Cardiac fibroblast (primary cell): ENCODE measurements around the gene SSTR5.
A peak's percentile ranks its signal among the peaks of the same experiment; 100 is the strongest.

Experiments
- DNase-seq, 2 donors: peaks; one replicate each; pipeline versions ENCODE4 v3.0.0 to v3.0.0-alpha.2; 2010; ENCODE audit warnings: low read depth in 2 of 2
- H3K4me3 ChIP-seq, 2 donors: replicated peaks in 1 of 2; 1 replicate in 1 of 2; 2 replicates in 1 of 2; pipeline ENCODE4 v1.5.1; 2011; ENCODE audit warnings: low read depth in 2 of 2, low read length in 2 of 2, mild to moderate bottlenecking in 2 of 2, moderate library complexity in 1 of 2
- CTCF ChIP-seq: IDR thresholded peaks from one replicate; pipeline ENCODE4 v1.5.1; 2011; ENCODE audit warnings: low read depth, mild to moderate bottlenecking, low read length, inconsistent platforms

The SSTR5 gene

GRCh38 chr16:1045310-1045992 is 27.1 kb upstream of the SSTR5 start:
- DNase-seq = no peak
- no peak overlapping the region for H3K4me3 ChIP-seq
- TF ChIP-seq CTCF = no peak

- DNase-seq = no peak
- H3K4me3 ChIP-seq = no peak overlapping the region
- no peak for TF ChIP-seq CTCF
Measured at GRCh38 chr16:1045993-1046911, 26.3 kb upstream of the SSTR5 start.

- no peak overlapping the region for H3K4me3 ChIP-seq
- DNase-seq = no peak
- no peak for TF ChIP-seq CTCF
Measured at GRCh38 chr16:1047123-1047522, 25.4 kb upstream of the SSTR5 start.

- no peak for DNase-seq
- H3K4me3 ChIP-seq = no peak overlapping the region
- no peak for TF ChIP-seq CTCF
Measured at GRCh38 chr16:1047801-1048200, 24.7 kb upstream of the SSTR5 start.

GRCh38 chr16:1048442-1049112 is 24.0 kb upstream of the SSTR5 start:
- TF ChIP-seq CTCF = no peak
- H3K4me3 ChIP-seq = no peak overlapping the region
- peak; percentile 55 to 71 for DNase-seq

- DNase-seq = no peak
- no peak for TF ChIP-seq CTCF
- no peak overlapping the region for H3K4me3 ChIP-seq
Measured at GRCh38 chr16:1049113-1049975, 23.2 kb upstream of the SSTR5 start.
